ENCODE results near the gene CIB1. TPM values are rescaled to one million over a fixed set of nuclear protein-coding genes. Genes with fewer than 3 reads are reported as not detected.

Gene CIB1
- total and polyA plus RNA-seq, 2 experiments from 2014 or later, result 53.3 to 163 TPM

- peak within 1 kb of the TSS; percentile 87 for H3K4me2 ChIP-seq
- H3K4me1 ChIP-seq (ENCODE audit: insufficient read depth), result peaks cover 23% of the 10 kb centered on the region
- no peaks in the 10 kb centered on the region for H4K20me1 ChIP-seq (ENCODE audit: insufficient read depth, poor library complexity, severe bottlenecking)
- WGBS (ENCODE audit: low lambda C conversion rate, missing lambda C conversion rate), result 19% methylated on average over 28 of the region's 49 CpGs
- peak within 1 kb of the TSS; percentile 80 for H2AFZ ChIP-seq
- no peaks in the 10 kb centered on the region for H3K36me3 ChIP-seq (replicated peaks; ENCODE audit: insufficient read depth, low read depth)
- TF ChIP-seq CTCF (IDR thresholded peaks at IDR 0.05; ENCODE audit: poor library complexity) (no peak), EZH2 (IDR thresholded peaks at IDR 0.05; ENCODE audit: borderline replicate concordance) (no peak), EZH2phosphoT487 (IDR thresholded peaks at IDR 0.05; ENCODE audit: low read depth, severe bottlenecking, unreplicated experiment) (no peak)
- peak within 1 kb of the TSS; percentile 65 for H3K4me3 ChIP-seq
- DNase-seq (ENCODE audit: low spot score), result peak; percentile 41
- no peaks in the 10 kb centered on the region for H3K27me3 ChIP-seq
- no peaks in the 10 kb centered on the region for H3K9me2 ChIP-seq (replicated peaks; ENCODE audit: insufficient read depth)
- peak within 1 kb of the TSS; percentile 94 for H3K27ac ChIP-seq
- peaks cover 20% of the 10 kb centered on the region for H3K79me2 ChIP-seq
- no peaks in the 10 kb centered on the region for H3K9me3 ChIP-seq (ENCODE audit: low read depth)
Observed at GRCh38 chr15:90234096-90234988, 601 bp upstream of the CIB1 start, which contains the start of gene GDPGP1. Gene GDPGP1, plus strand, starts transcription at chr15:90234209. Its CDS starts 6,700 bp downstream, at chr15:90240909.

- Histone ChIP-seq H2AFZ (no peak overlapping the region), H3K27me3 (no peaks in the 10 kb centered on the region), H3K27ac (peak overlapping the region; percentile 94), H3K4me1 (ENCODE audit: insufficient read depth) (peaks cover 23% of the 10 kb centered on the region), H3K36me3 (replicated peaks; ENCODE audit: insufficient read depth, low read depth) (no peaks in the 10 kb centered on the region), H4K20me1 (ENCODE audit: insufficient read depth, poor library complexity, severe bottlenecking) (no peaks in the 10 kb centered on the region), H3K4me2 (peak overlapping the region; percentile 84), H3K79me2 (peaks cover 20% of the 10 kb centered on the region), H3K9me2 (replicated peaks; ENCODE audit: insufficient read depth) (no peaks in the 10 kb centered on the region), H3K4me3 (peak overlapping the region; percentile 65), H3K9me3 (ENCODE audit: low read depth) (no peaks in the 10 kb centered on the region)
- TF ChIP-seq CTCF (IDR thresholded peaks at IDR 0.05; ENCODE audit: poor library complexity), result peak; percentile 50
- no peak for TF ChIP-seq EZH2 (IDR thresholded peaks at IDR 0.05; ENCODE audit: borderline replicate concordance)
- no peak for TF ChIP-seq EZH2phosphoT487 (IDR thresholded peaks at IDR 0.05; ENCODE audit: low read depth, severe bottlenecking, unreplicated experiment)
- 7% methylated on average over 9 of the region's 9 CpGs for WGBS (ENCODE audit: low lambda C conversion rate, missing lambda C conversion rate)
- no peak for DNase-seq (ENCODE audit: low spot score)
Observed at GRCh38 chr15:90232941-90233386, 777 bp downstream of the CIB1 start.

- 95% methylated on average over 13 of the region's 13 CpGs for WGBS (ENCODE audit: low lambda C conversion rate, missing lambda C conversion rate)
- peaks cover 23% of the 10 kb centered on the region for H3K4me1 ChIP-seq (ENCODE audit: insufficient read depth)
- peaks cover 20% of the 10 kb centered on the region for H3K79me2 ChIP-seq
- peak overlapping the region; percentile 94 for H3K27ac ChIP-seq
- no peak for DNase-seq (ENCODE audit: low spot score)
- no peaks in the 10 kb centered on the region for H4K20me1 ChIP-seq (ENCODE audit: insufficient read depth, poor library complexity, severe bottlenecking)
- no peaks in the 10 kb centered on the region for H3K36me3 ChIP-seq (replicated peaks; ENCODE audit: insufficient read depth, low read depth)
- H3K4me2 ChIP-seq, result peak overlapping the region; percentile 84
- H3K27me3 ChIP-seq, result no peaks in the 10 kb centered on the region
- no peaks in the 10 kb centered on the region for H3K9me2 ChIP-seq (replicated peaks; ENCODE audit: insufficient read depth)
- no peak overlapping the region for H3K4me3 ChIP-seq
- H3K9me3 ChIP-seq (ENCODE audit: low read depth), result no peaks in the 10 kb centered on the region
- H2AFZ ChIP-seq, result no peak overlapping the region
- TF ChIP-seq EZH2 (IDR thresholded peaks at IDR 0.05; ENCODE audit: borderline replicate concordance) (no peak), CTCF (IDR thresholded peaks at IDR 0.05; ENCODE audit: poor library complexity) (no peak), EZH2phosphoT487 (IDR thresholded peaks at IDR 0.05; ENCODE audit: low read depth, severe bottlenecking, unreplicated experiment) (no peak)
Observed at GRCh38 chr15:90232196-90232595, 1.5 kb downstream of the CIB1 start.
